Epithelial cell of esophagus (primary cell): ENCODE measurements around the gene FXYD5.

Source experiments
- DNase-seq: peaks from one replicate; pipeline ENCODE4 v3.0.0; 2010; ENCODE audit warnings: low read depth
- H3K4me3 ChIP-seq: 2 replicates; pipeline ENCODE4 v1.5.1; 2011; ENCODE audit warnings: mild to moderate bottlenecking, low read length, control low read depth
- CTCF ChIP-seq: IDR thresholded peaks from 2 replicates; pipeline ENCODE4 v1.5.1; 2011; ENCODE audit warnings: low read depth, mild to moderate bottlenecking, low read length, control low read depth, inconsistent platforms; ENCODE audit not compliant: insufficient read depth; ENCODE audit errors: missing control alignments

Gene FXYD5

GRCh38 chr19:35108730-35109129 lies 45.8 kb upstream of the FXYD5 start:
- DNase-seq = no peak
- H3K4me3 ChIP-seq = no peak overlapping the region
- TF ChIP-seq CTCF = no peak

GRCh38 chr19:35109395-35110112 lies 45.0 kb upstream of the FXYD5 start:
- peak; percentile 59 for DNase-seq
- no peak for TF ChIP-seq CTCF
- H3K4me3 ChIP-seq = no peak overlapping the region

GRCh38 chr19:35110974-35111373 lies 43.6 kb upstream of the FXYD5 start:
- no peak overlapping the region for H3K4me3 ChIP-seq
- DNase-seq = no peak
- TF ChIP-seq CTCF = no peak

- TF ChIP-seq CTCF = no peak
- H3K4me3 ChIP-seq = no peak overlapping the region
- DNase-seq = no peak
These were observed 41.4 kb upstream of the FXYD5 start for GRCh38 chr19:35112995-35113688.

- peak; percentile 70 for DNase-seq
- H3K4me3 ChIP-seq = peak overlapping the region; percentile 98
- TF ChIP-seq CTCF = peak; percentile 100
These were observed 40.0 kb upstream of the FXYD5 start for GRCh38 chr19:35114353-35115176.

GRCh38 chr19:35115177-35115951 lies 39.2 kb upstream of the FXYD5 start, which contains the start of gene FXYD3:
FXYD3 (plus strand) TSS chr19:35115823; CDS start chr19:35119377, 3,554 bp downstream.
- peak within 1 kb of the TSS; percentile 98 for H3K4me3 ChIP-seq
- TF ChIP-seq CTCF = no peak
- DNase-seq = peak; percentile 47
